ENCODE results near the gene LPCAT4.

- TF ChIP-seq CTCF (IDR thresholded peaks at IDR 0.05 in 2 of 3, conservative IDR thresholded peaks at IDR 0.05 in 1 of 3; ENCODE audit: borderline replicate concordance in 1 of 3, insufficient read depth in 1 of 3, low read depth in 2 of 3, low read length in 2 of 3) (no peak), YY1 (IDR thresholded peaks at IDR 0.05; ENCODE audit: extremely low read depth, insufficient replicate concordance, low read depth, low read length) (no peak), MAX (IDR thresholded peaks at IDR 0.05) (no peak), POLR2A (IDR thresholded peaks at IDR 0.05; ENCODE audit: borderline replicate concordance, extremely low read depth, insufficient read depth, insufficient read length) (no peak), RAD21 (IDR thresholded peaks at IDR 0.05; ENCODE audit: low read depth) (no peak), ZBTB33 (IDR thresholded peaks at IDR 0.05; ENCODE audit: extremely low read depth, insufficient replicate concordance, low read length) (no peak), EZH2phosphoT487 (IDR thresholded peaks at IDR 0.05; ENCODE audit: borderline replicate concordance) (no peak), REST (IDR thresholded peaks at IDR 0.05; ENCODE audit: low read depth) (no peak), EZH2 (IDR thresholded peaks at IDR 0.05) (no peak), CBX3 (IDR thresholded peaks at IDR 0.05; ENCODE audit: low read depth) (no peak), ZNF274 (IDR thresholded peaks at IDR 0.05; ENCODE audit: low read depth, low read length) (no peak), CEBPB (IDR thresholded peaks at IDR 0.05; ENCODE audit: low read depth) (no peak), SIN3A (IDR thresholded peaks at IDR 0.05; ENCODE audit: low read depth) (no peak)
Measured at GRCh38 chr15:34334672-34335071, 32.3 kb downstream of the LPCAT4 start.
